Breast epithelium (tissue), 4 donors: Measurements from ENCODE around the gene RIPPLY3. TPM values are rescaled to one million over a fixed set of nuclear protein-coding genes. Genes with fewer than 3 reads are reported as not detected.
A peak's percentile ranks its signal among the peaks of the same experiment; 100 is the strongest.

Experiments
- DNase-seq, 2 donors: peaks; one replicate each; pipeline ENCODE4 v3.0.0-alpha.2; 2019; ENCODE audit warnings: low spot score in 2 of 2
- H3K27ac ChIP-seq, 2 donors: fragments of 200-600 bp; sonication (generic) in 1 of 2; one replicate each; pipeline ENCODE4 v1.5.1; 2016 to 2019; ENCODE audit warnings: mild to moderate bottlenecking in 1 of 2
- H3K27me3 ChIP-seq, 2 donors: fragments of 200-600 bp; sonication (generic) in 1 of 2; one replicate each; pipeline versions ENCODE4 v1.5.1 to v1.6.0; 2017 to 2019; ENCODE audit warnings: control low read depth in 1 of 2, mild to moderate bottlenecking in 1 of 2
- H3K36me3 ChIP-seq: fragments of 200-600 bp; one replicate; pipeline ENCODE4 v1.5.1; 2019
- H3K4me1 ChIP-seq, 2 donors: fragments of 200-600 bp; sonication (generic); one replicate each; pipeline ENCODE4 v1.5.1; 2016 to 2019; ENCODE audit warnings: control low read depth in 1 of 2
- H3K4me3 ChIP-seq, 3 donors: fragments of 200-600 bp; sonication (generic); 1 replicate in 2 of 3; 2 replicates in 1 of 3; pipeline ENCODE4 v1.5.1; 2016 to 2019; ENCODE audit warnings: mild to moderate bottlenecking in 3 of 3, moderate library complexity in 2 of 3
- H3K9me3 ChIP-seq, 2 donors: fragments of 200-600 bp; sonication (generic) in 1 of 2; one replicate each; pipeline ENCODE4 v1.5.1; 2016 to 2019; ENCODE audit warnings: control low read depth in 1 of 2
- CTCF ChIP-seq, 3 donors: fragments of 450-650 bp; IDR thresholded peaks; one replicate each; pipeline ENCODE4 v1.5.1; 2016 to 2017; ENCODE audit warnings: antibody characterized with exemption in 3 of 3, mild to moderate bottlenecking in 3 of 3, moderate library complexity in 3 of 3
- POLR2A ChIP-seq: fragments of 450-650 bp; IDR thresholded peaks from one replicate; pipeline ENCODE4 v1.6.1; 2016; ENCODE audit warnings: antibody characterized with exemption, mild to moderate bottlenecking, moderate library complexity
- POLR2AphosphoS5 ChIP-seq, 3 donors: sonication (generic); formaldehyde crosslinking; IDR thresholded peaks; one replicate each; pipeline ENCODE4 v1.6.1; 2017; ENCODE audit warnings: antibody characterized with exemption in 3 of 3
- intact Hi-C: fragments of 100-400 bp; cut with DNase I; formaldehyde crosslinking; loops from one replicate; pipeline ENCODE4 v1.15.1; 2023; ENCODE audit warnings: low total_unique reads
- total RNA-seq, 3 donors: library from RNA; depleted of rRNA; stranded (reverse); fragments of >200 nt; gene quantifications; one replicate each; pipeline ENCODE4 v1.1.0, GENCODE V29; 2016

RIPPLY3 gene
- total RNA-seq, 3 donors from 2014 or later, result 0.16 to 0.44 TPM; not detected in 1

- DNase-seq, result no peak
- H3K4me3 ChIP-seq, result no peak overlapping the region
- H3K36me3 ChIP-seq, result no peaks in the 10 kb centered on the region
- peaks cover 3 to 9% of the 10 kb centered on the region in 2 donors for H3K27me3 ChIP-seq
- H3K4me1 ChIP-seq, result peaks cover 0 to 4% of the 10 kb centered on the region in 2 donors
- intact Hi-C loops, result loop anchor here (1.0 kb wide), 1 partner anchor 10 kb away; no protein-coding TSS in a partner anchor
- H3K27ac ChIP-seq, result no peak overlapping the region
- TF ChIP-seq POLR2AphosphoS5 (IDR thresholded peaks at IDR 0.05) (no peak), POLR2A (no peak), CTCF (IDR thresholded peaks at IDR 0.05) (no peak)
- no peaks in the 10 kb centered on the region for H3K9me3 ChIP-seq
These were observed 2.2 kb downstream of the RIPPLY3 start for GRCh38 chr21:37008724-37009123.

- no peaks in the 10 kb centered on the region for H3K9me3 ChIP-seq
- H3K36me3 ChIP-seq, result no peaks in the 10 kb centered on the region
- peaks cover 0 to 4% of the 10 kb centered on the region in 2 donors for H3K4me1 ChIP-seq
- peak; percentile 52 to 82 for DNase-seq
- TF ChIP-seq CTCF (IDR thresholded peaks at IDR 0.05) (peak; percentile 67 to 77 (median 70)), POLR2A (no peak)
- peak overlapping the region in 2 of 3 donors; percentile 36 to 38 for H3K4me3 ChIP-seq
- H3K27me3 ChIP-seq, result peaks cover 3 to 9% of the 10 kb centered on the region in 2 donors
- H3K27ac ChIP-seq, result no peak overlapping the region
- intact Hi-C loops, result loop anchor here (1.0 kb wide), 1 partner anchor 12 kb away; no protein-coding TSS in a partner anchor
These were observed 3.3 kb downstream of the RIPPLY3 start for GRCh38 chr21:37009740-37010341.

GRCh38 chr21:37017951-37018679 is 11.6 kb downstream of the RIPPLY3 start:
- TF ChIP-seq POLR2AphosphoS5 (IDR thresholded peaks at IDR 0.05) (no peak), CTCF (IDR thresholded peaks at IDR 0.05) (no peak), POLR2A (no peak)
- H3K27me3 ChIP-seq, result no peaks in the 10 kb centered on the region
- H3K27ac ChIP-seq, result no peak overlapping the region
- H3K36me3 ChIP-seq, result no peaks in the 10 kb centered on the region
- intact Hi-C loops, result no loop called here
- H3K4me3 ChIP-seq, result no peak overlapping the region
- no peak for DNase-seq
- H3K4me1 ChIP-seq, result no peaks in the 10 kb centered on the region
- no peaks in the 10 kb centered on the region for H3K9me3 ChIP-seq

- intact Hi-C loops, result no loop called here
- DNase-seq, result no peak
- TF ChIP-seq POLR2A (no peak), CTCF (IDR thresholded peaks at IDR 0.05) (no peak), POLR2AphosphoS5 (IDR thresholded peaks at IDR 0.05) (no peak)
These were observed 20.0 kb downstream of the RIPPLY3 start for GRCh38 chr21:37026499-37026898.

GRCh38 chr21:37028570-37028969 is 22.1 kb downstream of the RIPPLY3 start:
- intact Hi-C loops, result no loop called here
- Histone ChIP-seq H3K27me3 (no peaks in the 10 kb centered on the region), H3K27ac (no peak overlapping the region), H3K4me3 (no peak overlapping the region), H3K36me3 (no peaks in the 10 kb centered on the region), H3K9me3 (no peaks in the 10 kb centered on the region), H3K4me1 (no peaks in the 10 kb centered on the region)
- no peak for DNase-seq
- no peak for TF ChIP-seq CTCF (IDR thresholded peaks at IDR 0.05)
- no peak for TF ChIP-seq POLR2A
- no peak for TF ChIP-seq POLR2AphosphoS5 (IDR thresholded peaks at IDR 0.05)

More at GRCh38 chr21:37026499-37026898, 20.0 kb downstream of the RIPPLY3 start:
- no peaks in the 10 kb centered on the region for H3K27me3 ChIP-seq
- no peaks in the 10 kb centered on the region for H3K4me1 ChIP-seq
- peak overlapping the region in 1 of 2 donors; percentile 17 for H3K27ac ChIP-seq
- no peaks in the 10 kb centered on the region for H3K9me3 ChIP-seq
- no peak overlapping the region for H3K4me3 ChIP-seq
- no peaks in the 10 kb centered on the region for H3K36me3 ChIP-seq
